Neutrophil (primary cell): ENCODE data around the gene PORCN.

ENCODE experiments used
- H3K27ac ChIP-seq: fragments of 200-600 bp; sonication (generic); 2 replicates; pipeline ENCODE4 v1.5.1; 2016; ENCODE audit warnings: mild to moderate bottlenecking, moderate library complexity
- H3K27me3 ChIP-seq: fragments of 200-600 bp; sonication (generic); 2 replicates; pipeline ENCODE4 v1.6.0; 2016; ENCODE audit warnings: mild to moderate bottlenecking
- H3K36me3 ChIP-seq: fragments of 200-600 bp; sonication (generic); 2 replicates; pipeline ENCODE4 v1.5.1; 2017
- H3K4me1 ChIP-seq, 2 experiments: fragments of 200-600 bp in 1 of 2; sonication (generic) in 1 of 2; 1 replicate in 1 of 2; 2 replicates in 1 of 2; pipeline versions ENCODE4 v1.5.1 to v1.6.1; 2013 to 2016; ENCODE audit warnings: low read depth in 1 of 2, low read length in 1 of 2, mild to moderate bottlenecking in 1 of 2, moderate library complexity in 1 of 2; ENCODE audit not compliant: control insufficient read depth in 1 of 2, insufficient read depth in 1 of 2
- H3K4me3 ChIP-seq, 2 experiments: fragments of 200-600 bp in 1 of 2; sonication (generic) in 1 of 2; 1 replicate in 1 of 2; 2 replicates in 1 of 2; pipeline ENCODE4 v1.5.1; 2013 to 2016; ENCODE audit warnings: low read depth in 1 of 2, low read length in 1 of 2, mild to moderate bottlenecking in 1 of 2, moderate library complexity in 1 of 2
- H3K9me3 ChIP-seq: fragments of 200-600 bp; sonication (generic); 2 replicates; pipeline ENCODE4 v1.5.1; 2016
- CTCF ChIP-seq: fragments of 200-600 bp; sonication (generic); IDR thresholded peaks from 2 replicates; pipeline ENCODE4 v1.5.1; 2016; ENCODE audit warnings: antibody characterized with exemption

PORCN gene

GRCh38 chrX:48476919-48477318 lies 31.9 kb upstream of the PORCN start:
- no peak overlapping the region for H3K4me3 ChIP-seq
- no peaks in the 10 kb centered on the region for H3K27me3 ChIP-seq
- H3K4me1 ChIP-seq: peaks cover 9 to 14% of the 10 kb centered on the region in 2 experiments
- H3K36me3 ChIP-seq: peaks cover 9% of the 10 kb centered on the region
- no peak for TF ChIP-seq CTCF
- no peak overlapping the region for H3K27ac ChIP-seq
- no peaks in the 10 kb centered on the region for H3K9me3 ChIP-seq

GRCh38 chrX:48477960-48478755 lies 30.6 kb upstream of the PORCN start:
- Histone ChIP-seq H3K27ac (no peak overlapping the region), H3K9me3 (no peaks in the 10 kb centered on the region), H3K36me3 (peaks cover 17% of the 10 kb centered on the region), H3K4me3 (no peak overlapping the region), H3K27me3 (no peaks in the 10 kb centered on the region), H3K4me1 (peaks cover 9 to 14% of the 10 kb centered on the region in 2 experiments)
- no peak for TF ChIP-seq CTCF

- H3K9me3 ChIP-seq: no peaks in the 10 kb centered on the region
- H3K27me3 ChIP-seq: no peaks in the 10 kb centered on the region
- no peak for TF ChIP-seq CTCF
- H3K27ac ChIP-seq: no peak overlapping the region
- H3K36me3 ChIP-seq: peaks cover 17% of the 10 kb centered on the region
- H3K4me1 ChIP-seq: peaks cover 9 to 14% of the 10 kb centered on the region in 2 experiments
- no peak overlapping the region for H3K4me3 ChIP-seq
Measured at GRCh38 chrX:48478806-48479205, 30.0 kb upstream of the PORCN start.

GRCh38 chrX:48480142-48480541 lies 28.6 kb upstream of the PORCN start:
- Histone ChIP-seq H3K27me3 (no peaks in the 10 kb centered on the region), H3K4me1 (peaks cover 9 to 14% of the 10 kb centered on the region in 2 experiments), H3K9me3 (no peaks in the 10 kb centered on the region), H3K27ac (no peak overlapping the region), H3K36me3 (peaks cover 17% of the 10 kb centered on the region), H3K4me3 (no peak overlapping the region)
- no peak for TF ChIP-seq CTCF

- TF ChIP-seq CTCF: no peak
- H3K27ac ChIP-seq: no peak overlapping the region
- H3K27me3 ChIP-seq: no peaks in the 10 kb centered on the region
- H3K36me3 ChIP-seq: peaks cover 17% of the 10 kb centered on the region
- H3K4me3 ChIP-seq: no peak overlapping the region
- no peaks in the 10 kb centered on the region for H3K9me3 ChIP-seq
- peaks cover 6 to 11% of the 10 kb centered on the region in 2 experiments for H3K4me1 ChIP-seq
Measured at GRCh38 chrX:48480583-48480982, 28.2 kb upstream of the PORCN start.
